Trophoblast cell (in vitro differentiated cells and primary cell): Measurements from ENCODE around the gene DPT.

Source experiments
- DNase-seq, 2 donors: peaks; one replicate each; pipeline ENCODE4 v3.0.0-alpha.2; 2016
- H2AFZ ChIP-seq: 2 replicates; pipeline ENCODE4 v1.6.1; 2013; ENCODE audit warnings: low read length, moderate library complexity, mild to moderate bottlenecking; ENCODE audit not compliant: insufficient read depth, poor library complexity
- H2AK5ac ChIP-seq: 2 replicates; pipeline ENCODE4 v1.6.1; 2013; ENCODE audit warnings: mild to moderate bottlenecking, low read length
- H2BK120ac ChIP-seq: 2 replicates; pipeline ENCODE4 v1.6.1; 2013; ENCODE audit warnings: low read length, mild to moderate bottlenecking, moderate library complexity; ENCODE audit not compliant: insufficient read depth, poor library complexity
- H2BK12ac ChIP-seq: 2 replicates; pipeline ENCODE4 v1.6.1; 2013; ENCODE audit warnings: mild to moderate bottlenecking, low read length, moderate library complexity
- H2BK5ac ChIP-seq: 2 replicates; pipeline ENCODE4 v1.6.1; 2013; ENCODE audit warnings: low read length, low read depth, moderate library complexity, mild to moderate bottlenecking; ENCODE audit not compliant: poor library complexity
- H3K14ac ChIP-seq: 2 replicates; pipeline ENCODE4 v1.6.1; 2013; ENCODE audit warnings: mild to moderate bottlenecking, low read length
- H3K18ac ChIP-seq: 2 replicates; pipeline ENCODE4 v1.6.1; 2013; ENCODE audit warnings: mild to moderate bottlenecking, low read length
- H3K23ac ChIP-seq: 2 replicates; pipeline ENCODE4 v1.6.1; 2013; ENCODE audit warnings: low read length
- H3K27ac ChIP-seq: 2 replicates; pipeline ENCODE4 v1.5.1; 2013; ENCODE audit warnings: low read depth, mild to moderate bottlenecking, inconsistent platforms, low read length, moderate library complexity
- H3K27me3 ChIP-seq: 2 replicates; pipeline ENCODE4 v1.6.1; 2013; ENCODE audit warnings: inconsistent platforms, mild to moderate bottlenecking, low read length, moderate library complexity; ENCODE audit not compliant: insufficient read depth
- H3K36me3 ChIP-seq, 2 experiments: 1 replicate in 1 of 2; 2 replicates in 1 of 2; pipeline ENCODE4 v1.6.1; 2013; ENCODE audit warnings: low read length in 2 of 2, mild to moderate bottlenecking in 2 of 2, moderate library complexity in 1 of 2; ENCODE audit not compliant: insufficient read depth in 2 of 2, control insufficient read depth in 1 of 2
- H3K4ac ChIP-seq: 2 replicates; pipeline ENCODE4 v1.6.1; 2013; ENCODE audit warnings: low read depth, mild to moderate bottlenecking, low read length, moderate library complexity
- H3K4me1 ChIP-seq, 2 experiments: 1 replicate in 1 of 2; 2 replicates in 1 of 2; pipeline ENCODE4 v1.6.1; 2013; ENCODE audit warnings: low read length in 2 of 2, mild to moderate bottlenecking in 2 of 2, moderate library complexity in 1 of 2; ENCODE audit not compliant: insufficient read depth in 2 of 2, control insufficient read depth in 1 of 2
- H3K4me2 ChIP-seq: 2 replicates; pipeline ENCODE4 v1.6.1; 2013; ENCODE audit warnings: inconsistent platforms, mild to moderate bottlenecking, low read length, moderate library complexity
- H3K4me3 ChIP-seq: 2 replicates; pipeline ENCODE4 v1.5.1; 2013; ENCODE audit warnings: mild to moderate bottlenecking, low read depth, low read length, inconsistent platforms
- H3K79me1 ChIP-seq: one replicate; pipeline ENCODE4 v1.6.1; 2013; ENCODE audit warnings: low read length
- H3K79me2 ChIP-seq: 2 replicates; pipeline ENCODE4 v1.6.1; 2013; ENCODE audit warnings: low read length, mild to moderate bottlenecking; ENCODE audit not compliant: control insufficient read depth, insufficient read depth, poor library complexity
- H3K9ac ChIP-seq: 2 replicates; pipeline ENCODE4 v1.6.1; 2013; ENCODE audit warnings: mild to moderate bottlenecking, low read length
- H3K9me3 ChIP-seq: 2 replicates; pipeline ENCODE4 v1.6.1; 2013; ENCODE audit warnings: low read depth, mild to moderate bottlenecking, control low read depth, inconsistent platforms, low read length; ENCODE audit not compliant: insufficient read depth
- H4K12ac ChIP-seq: 2 replicates; pipeline ENCODE4 v1.6.1; 2013; ENCODE audit warnings: low read depth, mild to moderate bottlenecking, low read length, moderate library complexity
- H4K8ac ChIP-seq: 2 replicates; pipeline ENCODE4 v1.6.1; 2013; ENCODE audit warnings: low read depth, mild to moderate bottlenecking, low read length, moderate library complexity
- H4K91ac ChIP-seq: one replicate; pipeline ENCODE4 v1.6.1; 2013; ENCODE audit warnings: low read depth, mild to moderate bottlenecking, low read length, moderate library complexity
- WGBS: extraction: QIAGEN DNeasy Blood & Tissue Kit; methylation state at CpG from one replicate; pipeline ENCODE4 v1.1.7; 2013; ENCODE audit warnings: missing lambda C conversion rate; ENCODE audit not compliant: insufficient read length, insufficient coverage; ENCODE audit errors: extremely low coverage; 5-methylcytosine and 5-hydroxymethylcytosine counted together

DPT gene

DNA sequence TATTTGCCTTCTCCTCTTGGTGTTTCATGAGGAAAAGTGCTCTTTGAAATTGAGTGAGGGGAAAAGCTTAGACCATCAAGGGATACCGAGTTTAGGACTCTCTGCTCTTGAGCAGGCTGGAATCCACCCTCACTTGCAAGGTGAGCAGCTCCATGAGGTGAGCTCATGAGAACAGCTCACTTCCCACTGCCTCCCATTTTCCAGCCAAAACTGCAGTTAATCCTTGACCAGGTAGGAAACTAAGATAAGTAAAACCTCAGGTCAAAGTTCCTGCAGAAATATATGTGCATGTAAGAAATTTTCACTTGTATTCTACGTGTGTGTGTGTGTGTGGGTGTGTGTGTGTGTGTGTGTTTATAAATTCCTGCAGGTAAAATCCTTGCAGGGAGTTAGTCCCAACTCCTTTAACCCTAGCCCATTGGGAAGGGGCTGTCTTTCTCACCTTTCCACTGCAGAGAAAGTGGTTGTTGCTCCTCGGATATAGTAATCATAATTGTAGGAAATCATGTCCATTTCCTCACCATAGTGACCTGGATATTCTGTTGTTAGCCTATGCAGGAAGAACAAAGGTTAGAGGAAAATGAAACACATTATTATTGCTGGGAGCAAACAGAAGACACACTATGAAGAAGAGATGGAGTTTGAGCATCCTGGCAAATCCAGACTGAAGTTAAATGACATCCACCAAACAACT is 28.3 kb downstream of the DPT start:
- Histone ChIP-seq H2BK120ac (no peak overlapping the region), H3K9ac (no peak overlapping the region)
- DNase-seq: no peak

DNA sequence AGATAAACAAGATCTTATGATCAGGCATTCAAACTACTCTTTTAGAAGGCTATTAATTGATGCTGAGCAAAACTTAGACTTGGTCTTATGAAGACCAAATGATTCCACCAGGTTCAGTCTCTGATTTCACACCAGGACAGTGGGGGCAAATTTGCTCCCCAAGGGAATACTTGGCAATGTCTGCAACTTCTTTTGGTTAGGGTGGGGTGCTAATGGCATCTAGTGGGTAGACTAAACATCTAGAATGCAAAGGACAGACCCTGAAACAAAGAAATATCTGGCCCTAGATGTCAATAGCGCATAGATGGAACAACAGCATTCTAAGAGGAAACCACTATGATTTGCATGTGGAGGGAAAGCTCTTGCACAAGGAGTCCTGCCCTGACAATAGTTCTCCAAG is 30.6 kb downstream of the DPT start:
- H2AFZ ChIP-seq: no peak overlapping the region
- no peak overlapping the region for H4K91ac ChIP-seq
- H3K9ac ChIP-seq: no peak overlapping the region
- WGBS: no CpG with 5 or more reads among the region's 1 CpG
- H3K4me2 ChIP-seq: no peak overlapping the region
- peaks cover 5 to 8% of the 10 kb centered on the region in 2 experiments for H3K4me1 ChIP-seq
- H3K79me2 ChIP-seq: no peaks in the 10 kb centered on the region
- no peak overlapping the region for H3K4me3 ChIP-seq
- H3K27ac ChIP-seq: no peak overlapping the region
- no peak overlapping the region for H4K12ac ChIP-seq
- no peaks in the 10 kb centered on the region for H3K36me3 ChIP-seq
- H3K4ac ChIP-seq: no peak overlapping the region
- H2BK5ac ChIP-seq: no peak overlapping the region
- no peak overlapping the region for H3K18ac ChIP-seq
- no peak overlapping the region for H2BK12ac ChIP-seq
- H3K14ac ChIP-seq: no peak overlapping the region
- no peaks in the 10 kb centered on the region for H3K9me3 ChIP-seq
- H2BK120ac ChIP-seq: no peak overlapping the region
- H3K79me1 ChIP-seq: peaks cover 13% of the 10 kb centered on the region
- no peak overlapping the region for H4K8ac ChIP-seq
- DNase-seq: no peak
- no peak overlapping the region for H3K23ac ChIP-seq
- H2AK5ac ChIP-seq: no peak overlapping the region
- H3K27me3 ChIP-seq: no peaks in the 10 kb centered on the region

More for the DNA sequence above, 28.3 kb downstream of the DPT start:
- no peak overlapping the region for H3K23ac ChIP-seq
- no peak overlapping the region for H4K91ac ChIP-seq
- no peak overlapping the region for H3K14ac ChIP-seq
- no peak overlapping the region for H2AFZ ChIP-seq
- no peaks in the 10 kb centered on the region for H3K36me3 ChIP-seq
- no peak overlapping the region for H3K4me3 ChIP-seq
- H3K9me3 ChIP-seq: no peaks in the 10 kb centered on the region
- H2AK5ac ChIP-seq: no peak overlapping the region
- no peak overlapping the region for H2BK5ac ChIP-seq
- no peaks in the 10 kb centered on the region for H3K27me3 ChIP-seq
- H4K8ac ChIP-seq: no peak overlapping the region
- WGBS: no CpG with 5 or more reads among the region's 3 CpGs
- no peaks in the 10 kb centered on the region for H3K79me2 ChIP-seq
- no peak overlapping the region for H3K4ac ChIP-seq
- H2BK12ac ChIP-seq: peak overlapping the region; percentile 50
- no peak overlapping the region for H3K18ac ChIP-seq
- H3K27ac ChIP-seq: no peak overlapping the region
- H3K4me2 ChIP-seq: no peak overlapping the region
- H3K4me1 ChIP-seq: peaks cover 3 to 6% of the 10 kb centered on the region in 2 experiments
- H4K12ac ChIP-seq: no peak overlapping the region
- peaks cover 4% of the 10 kb centered on the region for H3K79me1 ChIP-seq

DNA sequence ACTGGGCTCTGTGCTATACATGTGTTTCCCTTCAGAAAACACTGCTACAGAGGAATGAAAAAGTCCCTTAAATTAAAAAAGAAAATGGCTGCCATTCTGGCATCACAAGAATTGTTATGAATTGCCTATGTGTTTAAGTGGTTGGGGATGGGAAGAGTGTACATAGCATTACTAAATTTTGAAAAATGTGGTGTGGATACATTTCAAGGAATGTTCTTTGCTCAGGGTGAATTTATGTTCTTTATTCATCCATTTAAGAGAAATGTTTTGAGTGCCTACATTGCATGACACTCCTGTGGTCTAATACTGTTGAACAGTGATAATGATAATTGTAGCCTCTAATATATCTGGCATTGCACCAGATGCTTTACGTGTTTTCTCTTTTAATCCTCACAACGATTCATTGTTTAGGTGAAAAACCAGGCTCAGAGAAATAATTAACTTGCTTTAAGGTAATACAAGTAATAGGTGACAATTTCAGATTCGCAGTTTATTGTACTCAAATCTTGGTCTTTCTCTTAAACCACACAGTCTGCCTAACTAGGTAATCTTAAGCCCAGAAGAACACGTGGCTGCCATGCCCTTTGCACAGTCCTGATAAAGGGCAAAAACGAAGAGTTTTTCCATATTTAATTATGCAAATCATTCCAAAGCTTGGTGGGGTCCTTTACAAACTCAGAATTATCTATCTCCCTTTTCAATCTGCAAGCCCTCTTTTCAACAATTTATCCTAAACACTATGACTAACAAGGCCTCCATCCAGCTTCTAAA is 31.5 kb downstream of the DPT start:
- Histone ChIP-seq H3K27ac (no peak overlapping the region), H4K12ac (no peak overlapping the region), H3K79me2 (no peaks in the 10 kb centered on the region), H2BK5ac (no peak overlapping the region), H3K14ac (no peak overlapping the region), H3K4ac (no peak overlapping the region), H2AFZ (no peak overlapping the region), H3K9me3 (no peaks in the 10 kb centered on the region), H4K8ac (no peak overlapping the region), H2AK5ac (no peak overlapping the region), H2BK12ac (peak overlapping the region; percentile 44), H2BK120ac (no peak overlapping the region), H3K4me2 (no peak overlapping the region), H3K4me3 (no peak overlapping the region), H3K9ac (no peak overlapping the region), H3K23ac (no peak overlapping the region), H3K27me3 (no peaks in the 10 kb centered on the region), H3K4me1 (peaks cover 5 to 8% of the 10 kb centered on the region in 2 experiments), H3K79me1 (peaks cover 17% of the 10 kb centered on the region), H3K18ac (no peak overlapping the region), H4K91ac (no peak overlapping the region), H3K36me3 (no peaks in the 10 kb centered on the region)
- peak in 1 of 2 donors; percentile 58 for DNase-seq
- WGBS: no CpG with 5 or more reads among the region's 5 CpGs

DNA sequence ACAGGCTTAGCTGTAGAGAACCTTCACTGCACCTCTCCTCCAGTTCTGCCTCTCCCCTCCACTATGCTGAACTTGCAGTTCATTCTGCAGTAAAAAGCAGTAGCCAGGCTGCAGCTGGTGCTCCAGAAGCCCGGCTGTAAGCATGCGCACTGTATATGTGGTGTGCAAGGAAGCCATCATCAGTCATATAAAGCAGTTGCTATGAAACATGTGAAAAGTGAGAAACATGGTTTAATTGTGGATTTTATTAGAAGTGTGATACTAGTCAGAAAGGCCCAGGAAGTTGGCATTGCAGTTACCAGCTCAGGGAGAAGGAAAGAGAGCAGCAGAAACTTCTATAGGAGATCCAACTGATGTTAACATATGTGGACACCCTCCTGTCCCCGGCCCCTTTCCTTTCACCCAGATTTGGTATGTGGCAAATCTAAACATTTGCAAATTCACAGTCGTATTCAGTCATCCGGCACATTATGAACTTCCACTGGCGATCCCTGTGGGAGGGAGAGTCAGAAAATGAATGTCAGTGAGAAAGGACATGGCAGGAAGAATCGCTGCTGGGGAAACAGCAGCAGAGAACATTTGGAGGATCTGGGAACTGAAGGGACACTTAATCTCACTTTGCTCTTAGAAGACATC is 32.8 kb downstream of the DPT start:
- no peak overlapping the region for H4K12ac ChIP-seq

More for the DNA sequence above, 32.8 kb downstream of the DPT start:
- Histone ChIP-seq H3K4me2 (no peak overlapping the region), H2BK12ac (peak overlapping the region; percentile 82), H3K9ac (no peak overlapping the region), H3K9me3 (no peaks in the 10 kb centered on the region), H3K27ac (no peak overlapping the region), H2AFZ (no peak overlapping the region), H3K79me2 (no peaks in the 10 kb centered on the region), H3K79me1 (peaks cover 21% of the 10 kb centered on the region), H3K4me1 (peaks cover 8% of the 10 kb centered on the region in 2 experiments), H3K18ac (peak overlapping the region; percentile 67), H3K4me3 (no peak overlapping the region), H3K14ac (peak overlapping the region; percentile 0), H3K36me3 (no peaks in the 10 kb centered on the region), H4K91ac (peak overlapping the region; percentile 63), H2BK5ac (no peak overlapping the region), H2BK120ac (peak overlapping the region; percentile 89), H3K4ac (no peak overlapping the region), H3K23ac (no peak overlapping the region), H4K8ac (peak overlapping the region; percentile 4), H3K27me3 (no peaks in the 10 kb centered on the region), H2AK5ac (peak overlapping the region; percentile 68)
- WGBS: no CpG with 5 or more reads among the region's 7 CpGs
- no peak for DNase-seq
